H1 (cell line): ENCODE results near the gene SLAMF1. TPM values are rescaled to one million over a fixed set of nuclear protein-coding genes. Genes with fewer than 3 reads are reported as not detected.

Source experiments
- CTCF ChIA-PET: fragments of 300-600 bp; sonication (Branson Sonifier 250); formaldehyde crosslinking; loops from one replicate; lab custom pipeline; 2021; ENCODE audit not compliant: partially characterized antibody; lab: Charles Lee
- POLR2A ChIA-PET: fragments of 300-600 bp; sonication (Branson Sonifier 250); formaldehyde crosslinking; loops from one replicate; lab custom pipeline; 2021; ENCODE audit warnings: inconsistent platforms; ENCODE audit not compliant: partially characterized antibody; lab: Charles Lee
- DNase-seq, 2 experiments: peaks; one replicate each; pipeline versions ENCODE4 v3.0.0 to v3.0.0-alpha.2; 2010 to 2022; ENCODE audit warnings: low spot score in 2 of 2, low read depth in 1 of 2, mixed read lengths in 1 of 2
- FAIRE-seq: peaks from 2 replicates; lab custom pipeline; 2011; peaks lifted over from hg19 to GRCh38; lab: Jason Lieb, UNC
- H2AFZ ChIP-seq: 2 replicates; pipeline ENCODE4 v1.8.1; 2012; ENCODE audit warnings: low read length, inconsistent platforms
- H2AK5ac ChIP-seq: 2 replicates; pipeline ENCODE4 v1.6.1; 2013; ENCODE audit warnings: low read depth, low read length
- H2BK120ac ChIP-seq: replicated peaks from 2 replicates; pipeline ENCODE3; 2013; ENCODE audit warnings: low read depth, low read length, inconsistent platforms
- H2BK12ac ChIP-seq: 2 replicates; pipeline ENCODE4 v1.6.1; 2013; ENCODE audit warnings: low read depth, low read length
- H2BK15ac ChIP-seq: 2 replicates; pipeline ENCODE4 v1.6.1; 2013; ENCODE audit warnings: low read length
- H2BK20ac ChIP-seq: 2 replicates; pipeline ENCODE4 v1.6.1; 2013; ENCODE audit warnings: low read length
- H2BK5ac ChIP-seq: 2 replicates; pipeline ENCODE4 v1.6.1; 2013; ENCODE audit warnings: low read depth, low read length
- H3K14ac ChIP-seq: 2 replicates; pipeline ENCODE4 v1.6.1; 2013; ENCODE audit warnings: inconsistent platforms; ENCODE audit not compliant: insufficient read length
- H3K18ac ChIP-seq: 2 replicates; pipeline ENCODE4 v1.6.1; 2013; ENCODE audit warnings: low read length; ENCODE audit errors: extremely low read depth
- H3K23ac ChIP-seq: 2 replicates; pipeline ENCODE4 v1.6.1; 2013; ENCODE audit warnings: inconsistent platforms; ENCODE audit not compliant: insufficient read length
- H3K23me2 ChIP-seq: 2 replicates; pipeline ENCODE4 v1.6.1; 2013; ENCODE audit warnings: low read depth, low read length
- H3K27ac ChIP-seq: 2 replicates; pipeline ENCODE4 v1.6.1; 2011; ENCODE audit warnings: low read depth, low read length, inconsistent platforms
- H3K27me3 ChIP-seq, 4 experiments: replicated peaks in 1 of 4; 1 replicate in 1 of 4; 2 replicates in 3 of 4; pipeline versions ENCODE4 v1.6.1 to v1.8.1; 2011 to 2013; ENCODE audit warnings: low read length in 3 of 4, mild to moderate bottlenecking in 3 of 4, inconsistent platforms in 2 of 4, mixed read lengths in 2 of 4, moderate library complexity in 1 of 4; ENCODE audit not compliant: control insufficient read depth in 3 of 4, insufficient read depth in 3 of 4; ENCODE audit errors: extremely low read depth in 1 of 4
- H3K36me3 ChIP-seq, 4 experiments: 2 replicates each; pipeline versions ENCODE4 v1.6.1 to v1.8.1; 2011 to 2013; ENCODE audit warnings: mild to moderate bottlenecking in 4 of 4, low read length in 3 of 4, moderate library complexity in 2 of 4, control low read depth in 1 of 4, inconsistent platforms in 1 of 4; ENCODE audit not compliant: insufficient read depth in 4 of 4, control insufficient read depth in 2 of 4
- H3K4ac ChIP-seq: replicated peaks from 2 replicates; pipeline ENCODE3; 2013; ENCODE audit warnings: low read length, low read depth, mixed read lengths, inconsistent platforms; ENCODE audit not compliant: insufficient read length
- H3K4me1 ChIP-seq, 4 experiments: replicated peaks in 1 of 4; 1 replicate in 1 of 4; 2 replicates in 3 of 4; pipeline versions ENCODE4 v1.6.1 to v1.8.1; 2011 to 2013; ENCODE audit warnings: low read length in 3 of 4, inconsistent platforms in 2 of 4, mixed read lengths in 1 of 4; ENCODE audit not compliant: insufficient read depth in 4 of 4, control insufficient read depth in 3 of 4
- H3K4me2 ChIP-seq, 2 experiments: 2 replicates each; pipeline versions ENCODE4 v1.6.1 to v1.8.1; 2011 to 2013; ENCODE audit warnings: low read depth in 2 of 2, low read length in 2 of 2, control low read depth in 1 of 2, inconsistent platforms in 1 of 2, mild to moderate bottlenecking in 1 of 2; ENCODE audit not compliant: insufficient read depth in 1 of 2
- H3K4me3 ChIP-seq, 4 experiments: fragments of 200-600, 300-600 bp in 1 of 4; sonication (generic), shearing (Covaris generic), sonication (Bioruptor Twin) in 1 of 4; 2 replicates each; pipeline versions ENCODE4 v1.5.1 to v1.8.1; 2011 to 2016; ENCODE audit warnings: low read length in 4 of 4, low read depth in 3 of 4, control low read depth in 2 of 4, inconsistent platforms in 2 of 4, mild to moderate bottlenecking in 2 of 4, mixed read lengths in 1 of 4, moderate library complexity in 1 of 4; ENCODE audit not compliant: insufficient read depth in 2 of 4; ENCODE audit errors: extremely low read depth in 1 of 4
- H3K56ac ChIP-seq: replicated peaks from 2 replicates; pipeline ENCODE3; 2013; ENCODE audit warnings: low read depth, mild to moderate bottlenecking, mixed read lengths, low read length, inconsistent platforms; ENCODE audit not compliant: insufficient read length
- H3K79me1 ChIP-seq: 2 replicates; pipeline ENCODE4 v1.6.1; 2013; ENCODE audit warnings: low read depth, low read length, control low read depth
- H3K79me2 ChIP-seq, 2 experiments: 2 replicates each; pipeline versions ENCODE4 v1.6.1 to v1.8.1; 2012 to 2013; ENCODE audit warnings: low read length in 2 of 2, mild to moderate bottlenecking in 2 of 2, inconsistent platforms in 1 of 2; ENCODE audit not compliant: insufficient read depth in 2 of 2, control insufficient read depth in 1 of 2
- H3K9ac ChIP-seq, 4 experiments: replicated peaks in 1 of 4; 1 replicate in 1 of 4; 2 replicates in 3 of 4; pipeline versions ENCODE4 v1.6.1 to v1.8.1; 2011 to 2013; ENCODE audit warnings: low read depth in 3 of 4, low read length in 3 of 4, control low read depth in 2 of 4, mild to moderate bottlenecking in 2 of 4, moderate library complexity in 2 of 4, inconsistent platforms in 1 of 4; ENCODE audit errors: extremely low read depth in 1 of 4
- H3K9me3 ChIP-seq, 2 experiments: 2 replicates each; pipeline versions ENCODE4 v1.6.1 to v1.8.1; 2012 to 2013; ENCODE audit warnings: mild to moderate bottlenecking in 2 of 2, moderate library complexity in 2 of 2, control low read depth in 1 of 2, inconsistent platforms in 1 of 2, low read depth in 1 of 2, low read length in 1 of 2, mixed read lengths in 1 of 2; ENCODE audit not compliant: insufficient read depth in 2 of 2
- H4K20me1 ChIP-seq, 2 experiments: replicated peaks in 1 of 2; 2 replicates each; pipeline versions ENCODE3 to v1.8.1; 2011 to 2013; ENCODE audit warnings: inconsistent platforms in 2 of 2, low read length in 2 of 2, mild to moderate bottlenecking in 1 of 2; ENCODE audit not compliant: insufficient read depth in 2 of 2, control insufficient read depth in 1 of 2
- H4K5ac ChIP-seq: 2 replicates; pipeline ENCODE4 v1.6.1; 2013; ENCODE audit warnings: low read length, low read depth, mixed read lengths, inconsistent platforms; ENCODE audit not compliant: insufficient read length
- H4K8ac ChIP-seq: 2 replicates; pipeline ENCODE4 v1.8.0; 2013; ENCODE audit warnings: mild to moderate bottlenecking, moderate library complexity, low read length, inconsistent platforms; ENCODE audit not compliant: insufficient read depth; ENCODE audit errors: extremely low read depth
- H4K91ac ChIP-seq: replicated peaks from 2 replicates; pipeline ENCODE3; 2013; ENCODE audit warnings: low read length, mixed read lengths, inconsistent platforms; ENCODE audit not compliant: insufficient read length
- ATF2 ChIP-seq: IDR thresholded peaks from 2 replicates; pipeline ENCODE4 v1.6.1; 2012; ENCODE audit warnings: low read length, inconsistent platforms
- BCL11A ChIP-seq, 2 experiments: IDR thresholded peaks; one replicate each; pipeline ENCODE4 v1.6.1; 2011; ENCODE audit warnings: low read depth in 2 of 2, low read length in 2 of 2, mild to moderate bottlenecking in 2 of 2
- CBX5 ChIP-seq: fragments of 300-800, 300-1000 bp; sonication (generic); IDR thresholded peaks from 2 replicates; pipeline ENCODE4 v1.7.1; 2016; ENCODE audit warnings: antibody characterized with exemption, low read length, low read depth
- HDAC2 ChIP-seq, 2 experiments: fragments of 300-600 bp in 1 of 2; sonication (generic) in 1 of 2; IDR thresholded peaks; 2 replicates each; pipeline ENCODE4 v1.6.1; 2011 to 2012; ENCODE audit warnings: low read depth in 2 of 2, low read length in 2 of 2, mild to moderate bottlenecking in 2 of 2, moderate library complexity in 2 of 2, borderline replicate concordance in 1 of 2, inconsistent platforms in 1 of 2
- KDM1A ChIP-seq: fragments of 200-600, 300-600 bp; sonication (generic); IDR thresholded peaks from 2 replicates; pipeline ENCODE4 v1.7.1; 2016; ENCODE audit warnings: mild to moderate bottlenecking, low read length, borderline replicate concordance
- RXRA ChIP-seq: IDR thresholded peaks from 2 replicates; pipeline ENCODE4 v1.6.1; 2011; ENCODE audit warnings: low read depth, mild to moderate bottlenecking, low read length, moderate library complexity; ENCODE audit not compliant: insufficient read depth
- SP1 ChIP-seq: IDR thresholded peaks from 2 replicates; pipeline ENCODE4 v1.6.1; 2011; ENCODE audit warnings: low read depth, low read length
- polyA plus RNA-seq, 7 experiments: library from polyadenylated mRNA; depleted of rRNA in 3 of 7; stranded (reverse) in 5 of 7; unstranded in 2 of 7; fragments of >200 nt in 5 of 7; fragments of 200-250 nt in 2 of 7; gene quantifications; 1 replicate in 5 of 7; 2 replicates in 1 of 7; 4 replicates in 1 of 7; pipeline versions ENCODE4 v1.2.1 to v1.2.3, GENCODE V29; 2011 to 2013; ENCODE audit warnings: missing spikeins in 2 of 7, mixed read lengths in 2 of 7
- total RNA-seq: library from RNA; stranded (reverse); fragmentation: NEBNext Ultra II Directional; extraction: Animal tissue kit (Norgen Biotek cat#: 25700); gene quantifications from 2 replicates; pipeline ENCODE4 v1.2.1, GENCODE V29; 2021

SLAMF1 gene
- total and polyA plus RNA-seq, 2 of the 8 experiments (the other 6 are each of a cell fraction or from before 2014, with no cell fraction given) = not detected

- no peak overlapping the region for H4K91ac ChIP-seq
- H3K18ac ChIP-seq = no peak overlapping the region
- TF ChIP-seq ATF2 = no peak
- TF ChIP-seq KDM1A = no peak
- peak in 1 of 2 experiments; percentile 39; a peak in 1 of 4 replicates for TF ChIP-seq HDAC2 (IDR thresholded peaks at IDR 0.05; ENCODE audit: borderline replicate concordance in 1 of 2, low read depth in 2 of 2, low read length in 2 of 2)
- TF ChIP-seq RXRA = no peak
- no peak for TF ChIP-seq CBX5
- TF ChIP-seq SP1 = no peak
- no peak for TF ChIP-seq BCL11A (IDR thresholded peaks at IDR 0.05; ENCODE audit: low read depth in 2 of 2, low read length in 2 of 2)
- DNase-seq (no peak), FAIRE-seq (no peak)
- no peak overlapping the region for H2BK15ac ChIP-seq
- H3K56ac ChIP-seq = no peak overlapping the region
- H4K20me1 ChIP-seq = no peaks in the 10 kb centered on the region
- no peak overlapping the region for H2BK20ac ChIP-seq
- H3K9ac ChIP-seq = no peak overlapping the region
- no peak overlapping the region for H2AFZ ChIP-seq
- no peak overlapping the region for H2AK5ac ChIP-seq
- H3K23ac ChIP-seq = no peak overlapping the region
- H3K79me2 ChIP-seq = no peaks in the 10 kb centered on the region
- H2BK12ac ChIP-seq = no peak overlapping the region
- no peak overlapping the region for H4K8ac ChIP-seq
- H3K27me3 ChIP-seq = no peaks in the 10 kb centered on the region
- CTCF ChIA-PET = interaction anchor here (1.5 to 3.1 kb wide), 2 partner anchors 12 to 14 kb away, joined by 3 to 11 read pairs; no protein-coding TSS in a partner anchor
- H3K14ac ChIP-seq = no peak overlapping the region
- H4K5ac ChIP-seq = no peak overlapping the region
- H3K4ac ChIP-seq = no peak overlapping the region
- H3K79me1 ChIP-seq = no peaks in the 10 kb centered on the region
- H3K4me3 ChIP-seq = no peak overlapping the region
- H3K4me2 ChIP-seq = no peak overlapping the region
- H3K9me3 ChIP-seq = peaks cover 4 to 5% of the 10 kb centered on the region in 2 experiments; a peak in 3 of 4 replicates
- H3K36me3 ChIP-seq = no peaks in the 10 kb centered on the region; a peak in 1 of 8 replicates
- POLR2A ChIA-PET = no interaction called here
- no peak overlapping the region for H2BK120ac ChIP-seq
- H3K23me2 ChIP-seq = no peaks in the 10 kb centered on the region; the same call in 1 of the 2 replicates
- no peak overlapping the region for H2BK5ac ChIP-seq
- H3K27ac ChIP-seq = no peak overlapping the region
- peaks cover 13 to 20% (median 16%) of the 10 kb centered on the region in 4 experiments for H3K4me1 ChIP-seq
These were observed 22.4 kb upstream of the SLAMF1 start for GRCh38 chr1:160669276-160669675.
